Measurements from ENCODE around the gene TRMT112.

The TRMT112 gene

DNA sequence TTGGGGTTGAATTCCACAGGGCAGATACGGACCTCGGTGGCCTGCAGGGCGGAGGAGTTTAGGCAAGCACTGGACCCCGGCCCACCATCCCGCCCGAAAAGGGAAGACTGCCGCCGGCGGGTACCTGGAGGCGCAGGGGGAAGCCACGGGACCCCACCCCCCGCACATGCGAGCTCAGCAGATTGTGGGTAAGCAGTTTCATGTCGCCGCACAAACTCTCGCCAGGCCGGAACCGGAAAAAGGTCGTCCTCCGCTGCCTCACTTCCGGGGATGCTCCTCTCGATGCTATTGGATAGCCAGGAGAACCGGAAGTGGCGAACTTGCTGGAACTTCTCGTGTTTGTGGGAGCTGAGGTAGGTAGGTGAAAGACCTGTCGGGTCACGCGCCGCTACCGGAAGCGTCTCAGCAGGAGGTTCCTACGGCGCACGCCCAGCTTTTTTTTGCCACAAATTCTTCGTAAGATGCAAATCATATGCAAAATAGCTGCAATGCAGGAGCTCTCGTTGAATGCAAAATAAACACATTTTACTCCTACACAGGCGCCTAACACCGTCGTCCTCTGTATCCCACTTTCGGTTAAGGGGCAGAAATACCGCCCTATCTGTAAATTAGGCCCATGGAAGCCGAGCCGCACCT lies at the start of gene TRMT112:
Gene TRMT112 (minus strand): TSS at position 235 of the 636 bp plus-strand sequence. CDS start 33 bp downstream, at position 202.
- no peaks in the 10 kb centered on the region for H3K27me3 ChIP-seq (ENCODE audit: insufficient read depth, low read length)
- H3K27ac ChIP-seq (ENCODE audit: low read depth, low read length, poor library complexity, severe bottlenecking) = peak within 1 kb of the TSS; percentile 94
- H4K20me1 ChIP-seq (ENCODE audit: insufficient read depth, low read length) = no peaks in the 10 kb centered on the region
- H3K4me2 ChIP-seq (ENCODE audit: low read length) = peak within 1 kb of the TSS; percentile 73
- H3K36me3 ChIP-seq (ENCODE audit: insufficient read depth, low read length) = peaks cover 44% of the 10 kb centered on the region; the same call in 1 of the 2 replicates
- TF ChIP-seq EZH2 (IDR thresholded peaks at IDR 0.05; ENCODE audit: borderline replicate concordance, low read length) = no peak
- TF ChIP-seq, protein P1, sequence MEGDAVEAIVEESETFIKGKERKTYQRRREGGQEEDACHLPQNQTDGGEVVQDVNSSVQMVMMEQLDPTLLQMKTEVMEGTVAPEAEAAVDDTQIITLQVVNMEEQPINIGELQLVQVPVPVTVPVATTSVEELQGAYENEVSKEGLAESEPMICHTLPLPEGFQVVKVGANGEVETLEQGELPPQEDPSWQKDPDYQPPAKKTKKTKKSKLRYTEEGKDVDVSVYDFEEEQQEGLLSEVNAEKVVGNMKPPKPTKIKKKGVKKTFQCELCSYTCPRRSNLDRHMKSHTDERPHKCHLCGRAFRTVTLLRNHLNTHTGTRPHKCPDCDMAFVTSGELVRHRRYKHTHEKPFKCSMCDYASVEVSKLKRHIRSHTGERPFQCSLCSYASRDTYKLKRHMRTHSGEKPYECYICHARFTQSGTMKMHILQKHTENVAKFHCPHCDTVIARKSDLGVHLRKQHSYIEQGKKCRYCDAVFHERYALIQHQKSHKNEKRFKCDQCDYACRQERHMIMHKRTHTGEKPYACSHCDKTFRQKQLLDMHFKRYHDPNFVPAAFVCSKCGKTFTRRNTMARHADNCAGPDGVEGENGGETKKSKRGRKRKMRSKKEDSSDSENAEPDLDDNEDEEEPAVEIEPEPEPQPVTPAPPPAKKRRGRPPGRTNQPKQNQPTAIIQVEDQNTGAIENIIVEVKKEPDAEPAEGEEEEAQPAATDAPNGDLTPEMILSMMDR (IDR thresholded peaks at IDR 0.05; ENCODE audit: low read length) = no peak
- no peak within 1 kb of the TSS for H2AFZ ChIP-seq (ENCODE audit: low read length)
- H3K9me2 ChIP-seq (ENCODE audit: low read depth, low read length) = no peaks in the 10 kb centered on the region
- no peaks in the 10 kb centered on the region for H3K79me2 ChIP-seq (ENCODE audit: insufficient read depth, low read length)
- peak within 1 kb of the TSS; percentile 89 for H3K4me3 ChIP-seq (ENCODE audit: low read depth, low read length, poor library complexity, severe bottlenecking)
- no peaks in the 10 kb centered on the region for H3F3A ChIP-seq (ENCODE audit: insufficient read depth, low read length)
- peak within 1 kb of the TSS; percentile 91 for H3K9ac ChIP-seq (ENCODE audit: low read length)
- H3K4me1 ChIP-seq (ENCODE audit: insufficient read depth, low read length, severe bottlenecking) = peaks cover 18% of the 10 kb centered on the region
- no peaks in the 10 kb centered on the region for H3K9me3 ChIP-seq (ENCODE audit: low read length)

DNA sequence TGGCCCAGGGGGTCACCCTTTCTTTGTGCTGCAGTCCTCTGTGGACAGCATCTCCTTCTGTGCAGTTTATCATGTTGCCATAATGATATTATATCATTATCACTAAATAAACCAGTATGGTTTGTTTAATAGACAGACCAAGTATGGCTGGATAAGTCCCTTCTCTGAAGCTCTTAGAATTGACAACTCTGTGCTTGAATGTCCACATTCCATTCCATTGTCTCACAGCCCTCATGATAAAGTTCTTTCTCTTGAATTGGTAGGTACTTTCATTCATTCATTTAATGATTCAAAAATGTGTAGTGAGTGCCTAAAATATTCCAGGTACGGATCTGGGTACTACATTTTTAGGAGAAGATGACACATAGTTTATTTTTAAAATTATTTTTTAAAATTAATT lies 49.4 kb upstream of the TRMT112 start:
- Histone ChIP-seq H3K4me3 (ENCODE audit: low read depth, low read length, poor library complexity, severe bottlenecking) (no peak overlapping the region), H3K4me2 (ENCODE audit: low read length) (no peak overlapping the region), H3K27ac (ENCODE audit: low read depth, low read length, poor library complexity, severe bottlenecking) (no peak overlapping the region), H4K20me1 (ENCODE audit: insufficient read depth, low read length) (no peaks in the 10 kb centered on the region), H3K9me2 (ENCODE audit: low read depth, low read length) (no peaks in the 10 kb centered on the region), H3K27me3 (ENCODE audit: insufficient read depth, low read length) (no peaks in the 10 kb centered on the region), H3K9me3 (ENCODE audit: low read length) (no peaks in the 10 kb centered on the region), H3F3A (ENCODE audit: insufficient read depth, low read length) (no peaks in the 10 kb centered on the region), H3K36me3 (ENCODE audit: insufficient read depth, low read length) (peaks cover 56% of the 10 kb centered on the region), H3K4me1 (ENCODE audit: insufficient read depth, low read length, severe bottlenecking) (no peaks in the 10 kb centered on the region), H2AFZ (ENCODE audit: low read length) (no peak overlapping the region), H3K79me2 (ENCODE audit: insufficient read depth, low read length) (no peaks in the 10 kb centered on the region), H3K9ac (ENCODE audit: low read length) (no peak overlapping the region)
- TF ChIP-seq, protein P1 (IDR thresholded peaks at IDR 0.05; ENCODE audit: low read length) = no peak
- no peak for TF ChIP-seq EZH2 (IDR thresholded peaks at IDR 0.05; ENCODE audit: borderline replicate concordance, low read length)

DNA sequence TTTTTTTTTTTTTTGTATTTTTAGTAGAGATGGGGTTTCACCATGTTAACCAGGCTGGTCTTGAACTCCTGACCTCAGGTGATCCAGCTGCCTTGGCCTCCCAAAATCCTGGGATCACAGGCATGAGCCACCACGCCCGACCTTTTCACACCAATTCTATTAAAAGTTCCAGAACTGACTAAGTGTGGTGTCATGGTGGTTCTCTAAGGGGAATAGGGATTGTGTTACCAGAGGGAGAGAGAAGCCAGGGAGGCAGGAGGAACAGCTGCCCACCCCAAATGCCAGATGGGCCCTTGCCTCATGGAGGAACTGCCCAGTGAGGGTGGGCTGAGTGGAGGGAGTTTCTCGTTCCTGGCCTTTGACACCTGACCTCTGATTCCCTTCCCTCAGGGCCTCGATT lies 47.6 kb upstream of the TRMT112 start:
- Histone ChIP-seq H3K27ac (ENCODE audit: low read depth, low read length, poor library complexity, severe bottlenecking) (no peak overlapping the region), H3K9me2 (ENCODE audit: low read depth, low read length) (no peaks in the 10 kb centered on the region), H4K20me1 (ENCODE audit: insufficient read depth, low read length) (no peaks in the 10 kb centered on the region), H3K36me3 (ENCODE audit: insufficient read depth, low read length) (peaks cover 64% of the 10 kb centered on the region), H3K4me3 (ENCODE audit: low read depth, low read length, poor library complexity, severe bottlenecking) (no peak overlapping the region), H3K9ac (ENCODE audit: low read length) (no peak overlapping the region), H3K9me3 (ENCODE audit: low read length) (no peaks in the 10 kb centered on the region), H2AFZ (ENCODE audit: low read length) (no peak overlapping the region), H3K4me2 (ENCODE audit: low read length) (no peak overlapping the region), H3K4me1 (ENCODE audit: insufficient read depth, low read length, severe bottlenecking) (peaks cover 6% of the 10 kb centered on the region), H3K79me2 (ENCODE audit: insufficient read depth, low read length) (no peaks in the 10 kb centered on the region), H3F3A (ENCODE audit: insufficient read depth, low read length) (no peaks in the 10 kb centered on the region), H3K27me3 (ENCODE audit: insufficient read depth, low read length) (no peaks in the 10 kb centered on the region)
- TF ChIP-seq, protein P1 (IDR thresholded peaks at IDR 0.05; ENCODE audit: low read length) = no peak
- no peak for TF ChIP-seq EZH2 (IDR thresholded peaks at IDR 0.05; ENCODE audit: borderline replicate concordance, low read length)
